GM19043 (cell line): ENCODE measurements around the gene OR4K15.
"Not testable (repeated sequence)": the region's sequence is repeated elsewhere in the genome, so short reads cannot be mapped to it uniquely, and the experiment has no call there.

Experiments used
- ATAC-seq: cut with Tn5 transposase; IDR thresholded peaks from one replicate; pipeline ENCODE4 v1.9.1; 2021; ENCODE audit warnings: low read depth; ENCODE audit not compliant: unreplicated experiment

The OR4K15 gene

GRCh38 chr14:19975291-19975690 lies at the start of gene OR4K15:
Gene OR4K15, plus strand, starts transcription at chr14:19975591. Its CDS starts 0 bp downstream, at chr14:19975591.
- ATAC-seq, result no peak

GRCh38 chr14:19930617-19931016 lies 44.8 kb upstream of the OR4K15 start, which contains the start of gene OR4K1:
Gene OR4K1, plus strand, starts transcription at chr14:19930917. Its CDS starts 4,750 bp downstream, at chr14:19935667.
- no peak for ATAC-seq

GRCh38 chr14:19941668-19942067 lies 33.7 kb upstream of the OR4K15 start:
- ATAC-seq, result no peak

- ATAC-seq, result no peak
These were observed 27.8 kb upstream of the OR4K15 start for GRCh38 chr14:19947413-19948090.

GRCh38 chr14:19949218-19949617 lies 26.2 kb upstream of the OR4K15 start:
- no peak for ATAC-seq

GRCh38 chr14:19969735-19970134 lies 5.7 kb upstream of the OR4K15 start:
- ATAC-seq, result not testable (repeated sequence)

GRCh38 chr14:19974844-19975243 lies 547 bp upstream of the OR4K15 start:
- ATAC-seq, result no peak

- ATAC-seq, result no peak
These were observed 18.0 kb downstream of the OR4K15 start for GRCh38 chr14:19993438-19993837.

GRCh38 chr14:20001863-20002262 lies 26.5 kb downstream of the OR4K15 start, which contains the start of gene OR4Q2:
Gene OR4Q2, plus strand, starts transcription at chr14:20002163.
- no peak for ATAC-seq

- ATAC-seq, result no peak
These were observed 26.9 kb downstream of the OR4K15 start for GRCh38 chr14:20002319-20002718.

GRCh38 chr14:20008156-20008555 lies 32.8 kb downstream of the OR4K15 start:
- ATAC-seq, result no peak

- ATAC-seq, result no peak
These were observed 44.0 kb downstream of the OR4K15 start, which contains the start of gene OR4K14 for GRCh38 chr14:20019257-20019865. Gene OR4K14, minus strand, starts transcription at chr14:20019307. Its CDS starts 4,114 bp downstream, at chr14:20015193.
